OCI-LY3 (cell line): Measurements from ENCODE around the gene XRCC5.

Experiments
- H2AFZ ChIP-seq: fragments of 200-600, 300-600 bp; shearing (Covaris generic); 2 replicates; pipeline ENCODE4 v1.6.0; 2014; ENCODE audit warnings: antibody characterized with exemption, low read depth, low read length
- H3K27ac ChIP-seq: fragments of 200-600, 300-600 bp; sonication (generic); 2 replicates; pipeline ENCODE4 v1.5.1; 2014; ENCODE audit warnings: mild to moderate bottlenecking, low read length, moderate library complexity, mixed read lengths
- H3K27me3 ChIP-seq: fragments of 200-600, 300-600 bp; sonication (generic); 2 replicates; pipeline ENCODE4 v1.6.1; 2014; ENCODE audit warnings: low read depth, low read length, mixed read lengths
- H3K36me3 ChIP-seq: fragments of 200-600, 300-600 bp; sonication (generic); replicated peaks from 2 replicates; pipeline ENCODE3; 2014; ENCODE audit warnings: low read depth, low read length, mixed read lengths
- H3K4me1 ChIP-seq: fragments of 300-600, 200-600 bp; sonication (generic); 2 replicates; pipeline ENCODE4 v1.6.1; 2014; ENCODE audit warnings: low read length, mixed read lengths
- H3K4me2 ChIP-seq: fragments of 200-600, 300-600 bp; sonication (generic); 2 replicates; pipeline ENCODE4 v1.6.1; 2014; ENCODE audit warnings: low read length, mixed read lengths
- H3K4me3 ChIP-seq: fragments of 300-600, 200-600 bp; sonication (generic); 2 replicates; pipeline ENCODE4 v1.5.1; 2014; ENCODE audit warnings: antibody characterized with exemption, mild to moderate bottlenecking, low read length, moderate library complexity
- H3K79me2 ChIP-seq: fragments of 300-600, 200-600 bp; shearing (Covaris generic); 2 replicates; pipeline ENCODE4 v1.6.1; 2014; ENCODE audit warnings: mild to moderate bottlenecking, low read length, mixed read lengths
- H3K9ac ChIP-seq: fragments of 300-600, 200-600 bp; shearing (Covaris generic); 2 replicates; pipeline ENCODE4 v1.6.0; 2014; ENCODE audit warnings: mild to moderate bottlenecking, low read length, moderate library complexity
- H3K9me3 ChIP-seq: fragments of 200-600, 300-600 bp; shearing (Covaris generic); 2 replicates; pipeline ENCODE4 v1.6.1; 2014; ENCODE audit warnings: low read length, mixed read lengths; ENCODE audit not compliant: insufficient read depth
- H4K20me1 ChIP-seq: fragments of 200-600, 300-600 bp; sonication (generic); 2 replicates; pipeline ENCODE4 v1.6.1; 2016; ENCODE audit warnings: low read length, mixed read lengths; ENCODE audit not compliant: insufficient read depth
- EZH2phosphoT487 ChIP-seq: fragments of 200-600 bp; shearing (Covaris generic); IDR thresholded peaks from 2 replicates; pipeline ENCODE4 v1.6.1; 2018; ENCODE audit warnings: antibody characterized with exemption, mixed run types, low read depth
- TF ChIP-seq, protein P1 (sequence below): fragments of 200-600, 300-600 bp; sonication (generic); IDR thresholded peaks from 2 replicates; pipeline ENCODE4 v1.5.1; 2014; ENCODE audit warnings: antibody characterized with exemption, low read length, low read depth

XRCC5 gene

DNA sequence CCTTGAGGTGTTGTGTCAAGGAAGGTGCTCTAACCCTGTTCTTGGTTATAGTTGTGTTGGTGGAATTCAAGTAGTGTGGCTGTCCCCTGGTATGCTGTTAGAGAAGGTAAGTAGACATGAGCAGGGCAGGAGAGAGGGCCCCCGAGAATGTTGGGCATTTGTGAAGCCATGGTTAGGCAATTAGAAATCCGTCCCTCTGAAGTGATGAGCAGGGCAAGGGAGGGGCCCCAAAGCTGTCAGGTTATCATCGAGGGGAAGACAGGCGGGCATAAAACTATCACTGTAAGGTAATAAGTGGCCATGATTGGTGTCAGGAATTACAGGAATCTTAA lies 5.2 kb downstream of the XRCC5 start:
- peak overlapping the region; percentile 39 for H3K4me3 ChIP-seq
- peak overlapping the region; percentile 38 for H3K9ac ChIP-seq
- peaks cover 12% of the 10 kb centered on the region; the same call in 1 of the 2 replicates for H4K20me1 ChIP-seq

DNA sequence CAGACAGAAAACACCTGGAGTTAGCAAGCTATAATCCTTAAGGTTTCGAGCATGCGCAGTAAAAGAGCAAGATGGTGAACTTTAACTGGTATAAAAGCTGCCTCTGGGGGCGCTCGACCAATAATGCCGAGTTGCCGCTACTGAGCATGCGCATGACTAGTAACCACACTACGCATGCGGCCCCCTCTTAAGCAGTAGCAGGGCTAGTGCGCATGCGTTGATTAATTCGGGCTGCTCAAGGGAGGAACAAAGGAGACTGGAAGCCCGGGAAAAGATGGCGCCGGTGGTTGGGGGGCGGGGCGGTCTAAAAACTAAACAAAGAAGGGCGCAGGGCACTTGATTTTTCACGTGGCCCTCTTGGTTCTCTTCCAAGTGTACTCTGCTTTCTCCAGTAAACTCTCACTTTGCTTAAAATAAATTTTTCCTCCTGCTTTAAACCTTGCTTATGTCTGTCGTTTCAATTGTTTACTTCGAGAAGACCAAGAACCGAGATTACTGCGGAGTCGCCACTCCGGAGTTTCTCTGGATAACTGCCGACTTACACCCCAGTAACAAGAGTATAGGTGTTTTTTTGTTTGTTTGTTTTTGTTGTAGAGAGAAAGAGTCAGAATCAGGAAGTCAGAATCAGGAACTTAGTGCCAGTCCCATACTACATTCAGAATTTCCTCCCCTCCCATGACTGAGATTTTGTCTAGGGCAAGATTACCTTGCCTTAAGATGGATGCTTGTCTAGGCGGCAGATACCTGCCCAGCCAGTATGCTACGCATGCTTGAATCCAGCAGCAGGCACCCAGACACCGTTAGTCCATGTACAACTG lies 5.8 kb downstream of the XRCC5 start:
- peaks cover 79% of the 10 kb centered on the region for H3K36me3 ChIP-seq
- TF ChIP-seq, protein P1, sequence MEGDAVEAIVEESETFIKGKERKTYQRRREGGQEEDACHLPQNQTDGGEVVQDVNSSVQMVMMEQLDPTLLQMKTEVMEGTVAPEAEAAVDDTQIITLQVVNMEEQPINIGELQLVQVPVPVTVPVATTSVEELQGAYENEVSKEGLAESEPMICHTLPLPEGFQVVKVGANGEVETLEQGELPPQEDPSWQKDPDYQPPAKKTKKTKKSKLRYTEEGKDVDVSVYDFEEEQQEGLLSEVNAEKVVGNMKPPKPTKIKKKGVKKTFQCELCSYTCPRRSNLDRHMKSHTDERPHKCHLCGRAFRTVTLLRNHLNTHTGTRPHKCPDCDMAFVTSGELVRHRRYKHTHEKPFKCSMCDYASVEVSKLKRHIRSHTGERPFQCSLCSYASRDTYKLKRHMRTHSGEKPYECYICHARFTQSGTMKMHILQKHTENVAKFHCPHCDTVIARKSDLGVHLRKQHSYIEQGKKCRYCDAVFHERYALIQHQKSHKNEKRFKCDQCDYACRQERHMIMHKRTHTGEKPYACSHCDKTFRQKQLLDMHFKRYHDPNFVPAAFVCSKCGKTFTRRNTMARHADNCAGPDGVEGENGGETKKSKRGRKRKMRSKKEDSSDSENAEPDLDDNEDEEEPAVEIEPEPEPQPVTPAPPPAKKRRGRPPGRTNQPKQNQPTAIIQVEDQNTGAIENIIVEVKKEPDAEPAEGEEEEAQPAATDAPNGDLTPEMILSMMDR, result peak; percentile 66
- no peak for TF ChIP-seq EZH2phosphoT487
- H3K79me2 ChIP-seq, result peaks cover 91% of the 10 kb centered on the region
- 0 out of 2 replicates have a peak overlapping the region, but pooled peaks have one; percentile 26 for H2AFZ ChIP-seq
- peak overlapping the region; percentile 76 for H3K9ac ChIP-seq
- H3K27ac ChIP-seq, result peak overlapping the region; percentile 91
- peaks cover 12% of the 10 kb centered on the region; the same call in 1 of the 2 replicates for H4K20me1 ChIP-seq
- H3K4me1 ChIP-seq, result peaks cover 50% of the 10 kb centered on the region
- peak overlapping the region; percentile 84 for H3K4me3 ChIP-seq
- peak overlapping the region; percentile 92 for H3K4me2 ChIP-seq
- no peaks in the 10 kb centered on the region for H3K9me3 ChIP-seq
- H3K27me3 ChIP-seq, result no peaks in the 10 kb centered on the region

More for the DNA sequence above, 5.2 kb downstream of the XRCC5 start:
- H3K27me3 ChIP-seq, result no peaks in the 10 kb centered on the region
- H3K4me2 ChIP-seq, result peak overlapping the region; percentile 87
- no peaks in the 10 kb centered on the region for H3K9me3 ChIP-seq
- H3K4me1 ChIP-seq, result peaks cover 50% of the 10 kb centered on the region
- H3K79me2 ChIP-seq, result peaks cover 91% of the 10 kb centered on the region
- H2AFZ ChIP-seq, result no peak overlapping the region
- peaks cover 73% of the 10 kb centered on the region for H3K36me3 ChIP-seq
- TF ChIP-seq EZH2phosphoT487, result no peak
- TF ChIP-seq, protein P1, result no peak
- peak overlapping the region; percentile 91 for H3K27ac ChIP-seq

DNA sequence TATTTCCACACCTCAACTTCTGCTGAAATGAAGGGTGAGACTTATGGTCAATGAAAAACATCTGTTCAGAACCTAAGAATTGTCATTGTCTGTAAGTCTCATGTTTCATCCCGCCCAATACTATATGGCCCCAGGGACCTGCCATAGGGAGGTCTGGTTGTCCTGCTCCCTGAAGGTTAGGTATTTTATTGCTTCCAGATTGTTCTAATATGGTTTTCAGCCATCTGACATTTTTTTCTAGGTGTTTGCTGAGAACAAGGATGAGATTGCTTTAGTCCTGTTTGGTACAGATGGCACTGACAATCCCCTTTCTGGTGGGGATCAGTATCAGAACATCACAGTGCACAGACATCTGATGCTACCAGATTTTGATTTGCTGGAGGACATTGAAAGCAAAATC lies 7.3 kb downstream of the XRCC5 start:
- no peak overlapping the region for H3K9ac ChIP-seq
- no peaks in the 10 kb centered on the region for H3K27me3 ChIP-seq
- H3K27ac ChIP-seq, result no peak overlapping the region
- H3K4me3 ChIP-seq, result no peak overlapping the region
- peaks cover 89% of the 10 kb centered on the region for H3K79me2 ChIP-seq
- peaks cover 81% of the 10 kb centered on the region for H3K36me3 ChIP-seq
- no peaks in the 10 kb centered on the region for H3K9me3 ChIP-seq
- H2AFZ ChIP-seq, result no peak overlapping the region
- 0 out of 2 replicates have a peak, but pooled peaks cover 5% of the 10 kb centered on the region for H4K20me1 ChIP-seq
- H3K4me1 ChIP-seq, result peaks cover 38% of the 10 kb centered on the region
- H3K4me2 ChIP-seq, result no peak overlapping the region
- TF ChIP-seq EZH2phosphoT487, result no peak
- TF ChIP-seq, protein P1, result no peak

- TF ChIP-seq, protein P1, result no peak
- TF ChIP-seq EZH2phosphoT487, result no peak
- Histone ChIP-seq H4K20me1 (0 out of 2 replicates have a peak, but pooled peaks cover 5% of the 10 kb centered on the region), H3K79me2 (peaks cover 84% of the 10 kb centered on the region), H3K4me3 (no peak overlapping the region), H3K9ac (no peak overlapping the region), H3K27me3 (no peaks in the 10 kb centered on the region), H3K4me1 (peaks cover 24% of the 10 kb centered on the region), H2AFZ (no peak overlapping the region), H3K9me3 (no peaks in the 10 kb centered on the region), H3K27ac (no peak overlapping the region), H3K4me2 (no peak overlapping the region), H3K36me3 (peaks cover 79% of the 10 kb centered on the region)
Observed at GRCh38 chr2:216117561-216118340, 8.6 kb downstream of the XRCC5 start.
